Transverse colon (tissue), 4 donors: ENCODE data around the gene RHOXF2. TPM values are rescaled to one million over a fixed set of nuclear protein-coding genes. Genes with fewer than 3 reads are reported as not detected.
"Not testable (repeated sequence)": the region's sequence is repeated elsewhere in the genome, so short reads cannot be mapped to it uniquely, and the experiment has no call there.

ENCODE experiments used
- DNase-seq: peaks from one replicate; pipeline ENCODE4 v3.0.0-alpha.2; 2019
- H3K27ac ChIP-seq, 4 donors: fragments of 200-600 bp; sonication (generic); 2 replicates each; pipeline ENCODE4 v1.5.1; 2016 to 2018; ENCODE audit warnings: inconsistent platforms in 4 of 4
- H3K27me3 ChIP-seq: fragments of 200-600 bp; sonication (generic); 2 replicates; pipeline ENCODE4 v1.5.1; 2017; ENCODE audit warnings: inconsistent platforms
- H3K36me3 ChIP-seq, 4 donors: fragments of 200-600 bp; sonication (generic); 2 replicates each; pipeline ENCODE4 v1.5.1; 2017 to 2019; ENCODE audit warnings: inconsistent platforms in 4 of 4
- H3K4me1 ChIP-seq, 4 donors: fragments of 200-600 bp; sonication (generic); 2 replicates each; pipeline ENCODE4 v1.5.1; 2017 to 2020; ENCODE audit warnings: inconsistent platforms in 4 of 4
- H3K4me3 ChIP-seq, 4 donors: fragments of 200-600 bp; sonication (generic); 1 replicate in 1 of 4; 2 replicates in 3 of 4; pipeline versions ENCODE4 v1.5.1 to v1.6.1; 2017 to 2019; ENCODE audit warnings: inconsistent platforms in 4 of 4
- H3K9me3 ChIP-seq, 2 donors: fragments of 200-600 bp; sonication (generic); 2 replicates each; pipeline ENCODE4 v1.5.1; 2017 to 2019; ENCODE audit warnings: inconsistent platforms in 2 of 2
- EP300 ChIP-seq: sonication (generic); formaldehyde crosslinking; IDR thresholded peaks from one replicate; pipeline ENCODE4 v1.6.1; 2017; ENCODE audit warnings: antibody characterized with exemption, low read depth
- POLR2A ChIP-seq: fragments of 450-650 bp; IDR thresholded peaks from one replicate; pipeline ENCODE4 v1.6.1; 2016; ENCODE audit warnings: antibody characterized with exemption, mild to moderate bottlenecking, moderate library complexity
- POLR2AphosphoS5 ChIP-seq, 3 donors: sonication (generic); formaldehyde crosslinking; IDR thresholded peaks; one replicate each; pipeline ENCODE4 v1.6.1; 2016; ENCODE audit warnings: antibody characterized with exemption in 3 of 3
- WGBS, 2 donors: methylation state at CpG; one replicate each; pipeline ENCODE4 v1.1.5; 2018; ENCODE audit warnings: low coverage in 1 of 2; 5-methylcytosine and 5-hydroxymethylcytosine counted together
- in situ Hi-C, 4 donors: fragments of 200-750 bp; cut with MboI; loops; one replicate each; pipeline versions ENCODE4 v1.15.0 to v1.15.1; 2017; ENCODE audit warnings: low sequenced_read_pairs in 3 of 4, low pct_ligation_motif_present in 1 of 4, low pct_unique_long_range_greater_than_20kb in 1 of 4
- intact Hi-C: fragments of 100-400 bp; cut with DNase I; formaldehyde crosslinking; loops from one replicate; pipeline ENCODE4 v1.15.1; 2023; ENCODE audit warnings: low total_unique reads
- total RNA-seq, 4 donors: library from RNA; depleted of rRNA; stranded (reverse); fragments of >200 nt; gene quantifications; one replicate each; pipeline ENCODE4 v1.1.0, GENCODE V29; 2016
- TF ChIP-seq, protein P1 (sequence below), 5 experiments: fragments of 200-600 bp in 3 of 5; fragments of 450-650 bp in 2 of 5; sonication (generic) in 3 of 5; IDR thresholded peaks; 1 replicate in 2 of 5; 2 replicates in 3 of 5; pipeline ENCODE4 v1.5.1; 2016 to 2017; ENCODE audit warnings: antibody characterized with exemption in 5 of 5, inconsistent platforms in 3 of 5, mild to moderate bottlenecking in 2 of 5, moderate library complexity in 1 of 5

The RHOXF2 gene
- total RNA-seq, 4 donors from 2014 or later, result not detected

DNA sequence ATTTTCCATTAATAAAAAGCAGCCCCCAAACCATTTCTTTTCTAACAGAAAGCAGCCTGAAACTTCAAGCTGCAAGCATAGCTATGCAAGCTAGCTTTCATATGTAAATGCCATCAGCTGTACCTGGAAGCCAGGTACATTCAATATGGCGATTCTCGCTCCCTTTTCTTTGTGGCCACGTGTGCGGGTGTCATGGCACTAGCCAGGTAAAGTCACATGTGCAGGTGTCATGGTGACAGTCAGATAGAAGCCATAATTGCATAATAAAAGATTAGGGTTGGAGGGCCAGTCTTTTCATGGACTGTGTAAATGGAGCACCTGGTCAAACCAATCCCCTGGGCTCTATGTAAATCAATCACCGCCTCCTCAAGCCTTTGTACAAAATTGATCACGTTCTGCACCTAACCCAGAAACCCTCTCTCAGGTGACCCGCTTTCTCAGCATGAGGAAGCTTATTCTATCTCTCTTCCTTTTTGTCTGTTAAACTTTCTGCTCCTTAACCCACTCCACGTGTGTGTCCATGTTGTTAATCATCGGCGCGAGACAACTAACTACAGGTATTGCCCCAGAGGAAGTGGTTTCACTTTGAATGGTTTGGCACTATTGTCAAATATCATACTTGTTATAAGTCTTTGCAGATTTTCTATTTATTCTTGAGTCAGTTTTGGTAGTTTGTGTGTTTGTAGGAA, 18.0 kb upstream of the RHOXF2 start:
- intact Hi-C loops (no loop called here), in situ Hi-C loops (no loop called here)
- Histone ChIP-seq H3K4me1 (no peaks in the 10 kb centered on the region), H3K36me3 (no peaks in the 10 kb centered on the region), H3K27me3 (no peaks in the 10 kb centered on the region), H3K4me3 (no peak overlapping the region), H3K9me3 (no peaks in the 10 kb centered on the region), H3K27ac (no peak overlapping the region)
- WGBS, 2 donors, result 79% methylated on average over 11 of the region's 11 CpGs; no CpG with 5 or more reads in 1 of the 2 donors
- TF ChIP-seq, protein P1, sequence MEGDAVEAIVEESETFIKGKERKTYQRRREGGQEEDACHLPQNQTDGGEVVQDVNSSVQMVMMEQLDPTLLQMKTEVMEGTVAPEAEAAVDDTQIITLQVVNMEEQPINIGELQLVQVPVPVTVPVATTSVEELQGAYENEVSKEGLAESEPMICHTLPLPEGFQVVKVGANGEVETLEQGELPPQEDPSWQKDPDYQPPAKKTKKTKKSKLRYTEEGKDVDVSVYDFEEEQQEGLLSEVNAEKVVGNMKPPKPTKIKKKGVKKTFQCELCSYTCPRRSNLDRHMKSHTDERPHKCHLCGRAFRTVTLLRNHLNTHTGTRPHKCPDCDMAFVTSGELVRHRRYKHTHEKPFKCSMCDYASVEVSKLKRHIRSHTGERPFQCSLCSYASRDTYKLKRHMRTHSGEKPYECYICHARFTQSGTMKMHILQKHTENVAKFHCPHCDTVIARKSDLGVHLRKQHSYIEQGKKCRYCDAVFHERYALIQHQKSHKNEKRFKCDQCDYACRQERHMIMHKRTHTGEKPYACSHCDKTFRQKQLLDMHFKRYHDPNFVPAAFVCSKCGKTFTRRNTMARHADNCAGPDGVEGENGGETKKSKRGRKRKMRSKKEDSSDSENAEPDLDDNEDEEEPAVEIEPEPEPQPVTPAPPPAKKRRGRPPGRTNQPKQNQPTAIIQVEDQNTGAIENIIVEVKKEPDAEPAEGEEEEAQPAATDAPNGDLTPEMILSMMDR (IDR thresholded peaks at IDR 0.05), result no peak
- no peak for TF ChIP-seq EP300
- no peak for TF ChIP-seq POLR2A
- TF ChIP-seq POLR2AphosphoS5 (IDR thresholded peaks at IDR 0.05), result no peak
- no peak for DNase-seq

- Histone ChIP-seq H3K36me3 (no peaks in the 10 kb centered on the region), H3K4me1 (no peaks in the 10 kb centered on the region), H3K4me3 (no peak overlapping the region), H3K9me3 (no peaks in the 10 kb centered on the region), H3K27ac (no peak overlapping the region), H3K27me3 (no peaks in the 10 kb centered on the region)
- WGBS, 2 donors, result 57 to 61% methylated on average over 2 to 12 of the region's 12 CpGs
- TF ChIP-seq POLR2A (no peak), EP300 (no peak), POLR2AphosphoS5 (IDR thresholded peaks at IDR 0.05) (no peak)
- TF ChIP-seq, protein P1 (IDR thresholded peaks at IDR 0.05), result no peak
- intact Hi-C loops (no loop called here), in situ Hi-C loops (no loop called here)
- DNase-seq, result no peak
These were observed 14.1 kb upstream of the RHOXF2 start for GRCh38 chrX:120144178-120144844.

DNA sequence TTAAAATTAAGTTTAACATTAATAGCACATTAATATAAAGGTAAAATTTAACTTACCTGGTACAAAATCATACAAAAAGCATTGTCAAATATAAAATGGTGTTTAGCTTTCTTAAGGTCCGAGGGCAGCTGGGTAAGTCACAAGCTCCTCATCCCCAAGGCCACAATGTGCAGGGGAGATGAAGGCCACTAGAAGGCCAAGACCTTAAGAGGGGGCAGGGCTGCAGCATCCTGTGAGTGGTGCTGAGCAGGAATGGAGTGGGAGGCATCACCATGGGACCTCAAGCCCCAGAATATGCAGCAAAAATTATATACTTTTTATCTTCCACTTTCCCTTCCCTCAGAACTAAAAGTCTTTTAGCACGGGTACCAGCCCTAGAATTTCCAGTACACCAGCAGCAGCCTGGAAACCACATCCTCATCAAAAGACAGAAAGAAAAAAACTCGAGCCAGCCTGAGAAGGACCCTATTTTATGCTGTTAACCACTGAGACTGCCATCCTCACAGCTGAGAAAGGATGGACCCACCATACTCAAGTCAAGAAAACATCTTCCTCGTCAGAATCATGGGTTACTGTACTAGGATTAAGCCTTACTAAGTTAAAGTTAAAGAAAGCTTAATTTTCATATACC, 13.0 kb upstream of the RHOXF2 start:
- Histone ChIP-seq H3K27me3 (no peaks in the 10 kb centered on the region), H3K4me1 (no peaks in the 10 kb centered on the region), H3K4me3 (no peak overlapping the region), H3K36me3 (no peaks in the 10 kb centered on the region), H3K9me3 (no peaks in the 10 kb centered on the region), H3K27ac (no peak overlapping the region)
- intact Hi-C loops (no loop called here), in situ Hi-C loops (no loop called here)
- no peak for TF ChIP-seq EP300
- no peak for TF ChIP-seq POLR2A
- TF ChIP-seq, protein P1 (IDR thresholded peaks at IDR 0.05), result no peak
- no peak for TF ChIP-seq POLR2AphosphoS5 (IDR thresholded peaks at IDR 0.05)
- DNase-seq, result no peak
- WGBS, 2 donors, result 17 to 52% methylated on average over 2 to 4 of the region's 4 CpGs

DNA sequence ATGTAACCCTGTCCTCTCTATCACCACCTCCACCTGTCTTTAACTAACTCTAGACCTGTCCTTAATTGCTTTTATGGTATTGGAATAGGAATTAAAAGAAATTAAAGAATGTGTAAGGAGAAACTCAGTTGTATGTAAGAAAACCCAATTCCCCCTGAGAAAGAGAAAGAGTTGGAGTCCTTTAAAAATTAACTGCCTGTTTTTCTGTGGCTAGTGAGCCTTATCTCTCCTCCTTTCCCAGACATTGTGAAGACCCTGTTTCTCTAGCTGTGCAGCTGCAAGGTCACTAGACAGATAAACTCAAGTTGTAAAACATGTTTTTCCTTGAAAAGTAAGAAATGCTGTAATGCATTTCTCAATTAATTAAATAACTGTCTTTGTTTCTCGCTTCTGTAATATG, 12.1 kb upstream of the RHOXF2 start:
- H3K4me3 ChIP-seq, H3K36me3 ChIP-seq, H3K27ac ChIP-seq, intact Hi-C loops, H3K27me3 ChIP-seq, in situ Hi-C loops, H3K4me1 ChIP-seq, H3K9me3 ChIP-seq, DNase-seq: not testable (repeated sequence)
- 85 to 100% methylated on average over 1 of the region's 1 CpG for WGBS, 2 donors
